GM21737 (cell line): ENCODE data around the gene IL17RC.
"Not testable (repeated sequence)": the region's sequence is repeated elsewhere in the genome, so short reads cannot be mapped to it uniquely, and the experiment has no call there.

ENCODE experiments used
- ATAC-seq: cut with Tn5 transposase; IDR thresholded peaks from one replicate; pipeline ENCODE4 v1.9.1; 2021; ENCODE audit warnings: mild to moderate bottlenecking, moderate library complexity; ENCODE audit not compliant: unreplicated experiment

Gene IL17RC

DNA sequence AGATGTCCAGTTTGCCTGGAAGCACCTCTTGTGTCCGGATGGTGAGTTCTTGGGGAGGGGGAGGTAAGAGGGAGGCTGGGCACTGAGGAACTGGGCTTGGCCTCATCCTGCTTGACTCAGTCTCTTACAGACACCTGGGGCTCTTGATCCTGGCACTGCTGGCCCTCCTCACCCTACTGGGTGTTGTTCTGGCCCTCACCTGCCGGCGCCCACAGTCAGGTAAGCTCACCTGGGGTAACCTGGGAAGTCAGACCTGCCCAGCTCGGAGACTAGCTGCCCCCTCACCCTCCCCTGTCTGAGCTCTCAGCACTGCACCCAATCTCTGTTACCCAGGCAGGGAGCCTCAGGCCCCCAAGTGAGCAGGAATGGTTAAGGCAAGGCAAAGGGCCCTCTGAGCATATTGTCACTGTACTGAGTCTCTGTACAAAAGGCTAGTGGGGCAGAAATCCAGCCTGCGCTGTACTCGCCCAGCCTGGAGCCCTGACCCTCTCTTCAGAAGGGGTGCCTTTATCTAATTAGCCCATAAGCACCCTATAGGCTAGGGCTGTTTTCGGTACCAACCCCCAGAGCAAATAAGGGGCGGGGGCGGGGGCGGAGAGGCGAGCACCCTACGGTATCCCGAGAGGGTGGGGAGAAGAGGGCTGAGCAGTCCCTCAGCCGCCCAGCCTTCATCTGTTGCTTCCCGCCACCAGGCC, 2.2 kb upstream of the IL17RC start:
- ATAC-seq: no peak

- ATAC-seq: no peak
Measured at GRCh38 chr3:9915254-9916141, 1.4 kb upstream of the IL17RC start.

DNA sequence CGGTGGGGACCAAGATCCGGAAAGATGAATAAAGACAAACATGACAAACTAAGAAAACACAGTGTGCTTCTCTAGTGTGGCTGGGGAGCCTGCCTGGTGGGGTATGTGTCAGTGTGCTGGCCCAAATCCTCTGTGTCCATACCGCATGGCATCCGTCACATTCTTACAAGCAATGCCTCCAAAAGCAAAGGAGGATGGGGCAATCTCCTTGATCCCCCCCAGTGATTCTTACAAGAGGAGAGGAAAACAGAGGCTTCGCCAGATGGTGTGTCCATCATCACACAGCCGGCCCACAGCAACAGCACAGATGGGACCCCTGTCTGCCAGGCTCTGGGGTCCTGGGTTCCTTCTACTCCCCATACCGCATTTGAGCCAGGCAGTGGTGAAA, 558 bp upstream of the IL17RC start:
- no peak for ATAC-seq

DNA sequence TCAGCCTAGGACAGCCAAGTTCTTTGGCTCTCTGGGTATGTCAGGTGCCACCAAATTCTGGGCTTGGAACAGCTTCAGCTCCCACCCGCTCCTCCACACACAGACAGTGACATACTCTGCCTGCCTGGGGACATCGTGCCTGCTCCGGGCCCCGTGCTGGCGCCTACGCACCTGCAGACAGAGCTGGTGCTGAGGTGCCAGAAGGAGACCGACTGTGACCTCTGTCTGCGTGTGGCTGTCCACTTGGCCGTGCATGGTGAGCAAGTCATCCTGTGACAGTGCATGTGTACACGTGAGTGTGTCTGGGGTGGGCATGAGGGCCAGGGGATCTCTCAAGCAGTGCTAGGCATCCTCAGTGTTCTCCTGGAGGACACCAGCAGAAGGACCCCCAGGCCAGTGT, 922 bp downstream of the IL17RC start:
- no peak for ATAC-seq

DNA sequence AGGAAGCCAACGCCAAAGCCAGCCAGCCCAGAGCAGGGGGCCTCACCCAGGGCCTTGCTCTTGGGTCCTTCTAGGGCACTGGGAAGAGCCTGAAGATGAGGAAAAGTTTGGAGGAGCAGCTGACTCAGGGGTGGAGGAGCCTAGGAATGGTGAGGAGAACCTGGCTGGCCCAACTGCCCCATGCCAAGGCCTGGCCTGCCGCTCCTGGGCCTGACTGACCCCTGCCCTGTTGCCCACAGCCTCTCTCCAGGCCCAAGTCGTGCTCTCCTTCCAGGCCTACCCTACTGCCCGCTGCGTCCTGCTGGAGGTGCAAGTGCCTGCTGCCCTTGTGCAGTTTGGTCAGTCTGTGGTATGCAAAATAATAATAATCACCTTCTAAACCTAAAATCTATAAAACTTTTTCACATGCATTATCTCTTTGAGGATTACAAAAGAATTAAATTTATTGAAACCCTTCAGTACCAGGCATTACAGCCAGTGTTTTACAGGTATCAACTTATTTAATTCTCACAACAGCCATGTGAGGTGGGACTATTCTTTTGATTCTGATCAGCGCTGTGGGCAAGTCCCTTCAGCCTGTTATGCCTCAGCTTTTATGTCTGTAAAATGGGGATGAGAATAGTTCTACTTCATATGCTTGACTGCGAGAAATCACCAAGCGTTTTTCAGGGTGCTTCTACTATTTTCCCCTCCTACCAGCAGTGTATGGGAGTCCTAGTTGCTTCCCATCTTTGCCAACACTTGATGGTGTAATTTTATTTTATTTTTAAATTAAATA, 1.6 kb downstream of the IL17RC start:
- no peak for ATAC-seq

DNA sequence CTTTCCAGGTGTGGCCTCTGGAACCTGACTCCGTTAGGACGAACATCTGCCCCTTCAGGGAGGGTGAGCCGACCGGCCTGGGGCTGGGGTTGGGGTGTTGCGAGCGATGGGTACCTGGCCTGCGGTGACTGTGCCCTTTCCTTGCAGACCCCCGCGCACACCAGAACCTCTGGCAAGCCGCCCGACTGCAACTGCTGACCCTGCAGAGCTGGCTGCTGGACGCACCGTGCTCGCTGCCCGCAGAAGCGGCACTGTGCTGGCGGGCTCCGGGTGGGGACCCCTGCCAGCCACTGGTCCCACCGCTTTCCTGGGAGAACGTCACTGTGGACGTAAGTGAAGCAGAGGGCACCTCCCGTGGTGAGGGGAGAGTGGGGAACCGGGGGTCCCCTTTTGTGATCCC, 11.3 kb downstream of the IL17RC start:
- ATAC-seq: no peak

DNA sequence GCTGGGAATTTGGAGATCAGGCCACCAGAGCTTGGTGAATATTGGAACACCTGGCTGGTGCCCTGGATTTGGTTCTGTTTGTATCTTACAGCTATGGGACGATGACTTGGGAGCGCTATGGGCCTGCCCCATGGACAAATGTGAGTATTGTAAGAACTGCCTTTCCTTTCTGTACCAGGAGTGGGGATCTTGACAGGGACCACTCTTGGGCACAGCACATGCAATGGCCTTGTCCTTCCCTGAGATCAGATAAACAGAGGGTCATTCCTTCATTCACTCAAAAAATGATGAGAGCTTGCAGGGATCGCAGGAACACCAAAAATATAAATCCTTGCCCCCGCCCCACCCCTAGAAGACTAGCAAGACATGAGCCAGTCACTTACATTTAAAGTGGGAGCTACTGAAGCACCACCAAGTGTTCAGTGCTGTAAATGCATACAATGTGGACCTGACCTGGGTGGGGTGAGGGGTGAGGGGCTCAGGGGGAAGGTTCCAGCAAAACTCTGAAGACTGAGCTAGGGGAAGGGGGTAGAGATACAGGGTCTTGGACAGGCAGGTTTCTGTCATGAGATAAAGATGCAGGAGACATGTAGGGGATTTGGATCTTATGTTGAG, 14.0 kb downstream of the IL17RC start:
- ATAC-seq: no peak

DNA sequence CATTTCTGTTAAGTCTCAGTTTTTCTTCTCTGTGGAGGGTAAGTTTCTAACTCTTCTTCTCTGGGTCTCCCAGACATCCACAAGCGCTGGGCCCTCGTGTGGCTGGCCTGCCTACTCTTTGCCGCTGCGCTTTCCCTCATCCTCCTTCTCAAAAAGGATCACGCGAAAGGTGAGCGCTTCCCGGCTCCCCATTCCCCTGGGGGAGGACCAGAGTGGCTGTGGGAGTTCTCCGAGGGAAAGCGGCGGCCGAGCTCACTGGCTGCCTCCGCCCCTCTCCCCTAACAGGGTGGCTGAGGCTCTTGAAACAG, 15.6 kb downstream of the IL17RC start:
- no peak for ATAC-seq

- ATAC-seq: peak; percentile 69
Measured at GRCh38 chr3:9932843-9933560, 16.1 kb downstream of the IL17RC start.

- peak; percentile 78 for ATAC-seq
Measured at GRCh38 chr3:9933561-9934234, 16.8 kb downstream of the IL17RC start, which contains the start of gene CRELD1. CRELD1 (plus strand) TSS chr3:9933834; CDS start chr3:9934439, 605 bp downstream.

DNA sequence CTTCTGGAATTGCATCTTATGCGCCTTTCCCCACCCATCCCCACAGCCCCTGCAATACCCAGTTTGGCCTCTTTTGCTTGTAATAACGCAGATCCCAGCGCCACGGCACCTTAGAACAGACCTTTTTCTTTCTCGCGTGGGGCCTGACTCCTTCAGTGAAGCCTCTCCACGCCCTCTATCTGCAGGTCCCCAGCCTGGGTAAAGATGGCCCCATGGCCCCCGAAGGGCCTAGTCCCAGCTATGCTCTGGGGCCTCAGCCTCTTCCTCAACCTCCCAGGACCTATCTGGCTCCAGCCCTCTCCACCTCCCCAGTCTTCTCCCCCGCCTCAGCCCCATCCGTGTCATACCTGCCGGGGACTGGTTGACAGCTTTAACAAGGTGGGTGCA, 17.3 kb downstream of the IL17RC start:
- no peak for ATAC-seq

DNA sequence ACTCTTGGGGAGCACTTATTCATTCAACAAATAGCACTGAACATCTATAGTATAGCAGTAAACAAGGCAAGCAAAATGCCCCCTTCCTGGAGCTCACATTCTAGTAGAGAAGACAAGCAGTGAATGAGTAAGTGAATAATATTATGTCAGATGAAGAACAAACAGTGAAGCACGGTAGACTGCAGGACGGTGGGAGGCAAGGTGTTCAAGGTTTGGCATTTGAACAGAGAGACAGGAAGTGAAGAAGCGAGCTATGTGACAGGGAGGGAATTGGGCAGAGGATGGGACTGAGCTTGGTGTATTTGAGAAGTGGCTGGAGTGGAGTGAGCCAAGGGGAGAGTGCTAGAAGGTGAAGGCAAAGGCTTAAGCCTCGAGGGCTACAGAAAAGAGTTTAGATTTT, 18.1 kb downstream of the IL17RC start:
- ATAC-seq: no peak

- ATAC-seq: no peak
Measured at GRCh38 chr3:9935966-9936510, 19.1 kb downstream of the IL17RC start.

DNA sequence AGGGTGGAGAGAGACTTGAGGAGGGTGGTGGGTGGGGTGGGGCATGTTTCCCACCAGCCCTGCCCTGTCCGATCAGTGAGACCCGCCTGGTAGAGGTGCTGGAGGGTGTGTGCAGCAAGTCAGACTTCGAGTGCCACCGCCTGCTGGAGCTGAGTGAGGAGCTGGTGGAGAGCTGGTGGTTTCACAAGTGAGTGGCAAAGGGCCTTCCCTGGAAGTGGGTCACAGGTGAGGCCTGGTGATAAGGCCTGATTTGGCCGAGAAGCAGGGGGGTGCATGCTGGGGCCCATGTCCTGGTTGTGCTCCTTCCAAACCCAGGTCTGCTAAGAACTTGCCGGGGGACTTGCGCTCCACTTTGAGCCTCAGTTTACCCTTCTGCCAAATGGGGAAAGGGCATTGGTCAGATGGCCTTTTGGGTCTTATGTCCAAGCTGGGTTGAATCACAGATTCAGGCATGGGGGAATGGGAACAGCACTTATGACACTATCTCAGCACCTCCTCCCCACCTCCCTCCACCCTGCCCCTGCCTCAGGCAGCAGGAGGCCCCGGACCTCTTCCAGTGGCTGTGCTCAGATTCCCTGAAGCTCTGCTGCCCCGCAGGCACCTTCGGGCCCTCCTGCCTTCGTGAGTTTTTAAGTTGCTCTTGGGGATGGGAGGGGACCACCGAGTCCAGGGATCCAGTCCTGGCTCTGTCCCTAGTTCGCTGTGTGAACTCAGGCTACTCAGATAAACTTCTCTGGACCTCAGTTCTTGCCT, 20.8 kb downstream of the IL17RC start:
- no peak for ATAC-seq

DNA sequence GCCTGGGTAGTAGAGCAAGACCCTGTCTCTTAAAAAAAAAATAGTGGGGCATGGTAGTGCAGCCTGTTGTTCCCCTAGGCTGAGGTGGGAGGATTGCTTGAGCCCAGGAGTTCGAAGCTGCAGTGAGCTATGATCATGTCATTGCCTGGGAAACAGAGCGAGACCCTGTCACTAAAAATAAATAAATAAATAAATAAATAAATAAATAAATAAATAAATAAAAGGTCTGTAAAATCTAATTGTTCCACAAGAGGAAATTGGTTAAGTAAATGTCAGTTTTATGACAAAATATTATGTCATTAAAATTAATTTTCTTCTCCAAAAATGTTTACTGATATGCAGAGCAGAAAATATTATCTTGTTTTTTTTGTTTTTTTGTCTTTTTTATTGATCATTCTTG, 22.1 kb downstream of the IL17RC start:
- ATAC-seq: no peak

DNA sequence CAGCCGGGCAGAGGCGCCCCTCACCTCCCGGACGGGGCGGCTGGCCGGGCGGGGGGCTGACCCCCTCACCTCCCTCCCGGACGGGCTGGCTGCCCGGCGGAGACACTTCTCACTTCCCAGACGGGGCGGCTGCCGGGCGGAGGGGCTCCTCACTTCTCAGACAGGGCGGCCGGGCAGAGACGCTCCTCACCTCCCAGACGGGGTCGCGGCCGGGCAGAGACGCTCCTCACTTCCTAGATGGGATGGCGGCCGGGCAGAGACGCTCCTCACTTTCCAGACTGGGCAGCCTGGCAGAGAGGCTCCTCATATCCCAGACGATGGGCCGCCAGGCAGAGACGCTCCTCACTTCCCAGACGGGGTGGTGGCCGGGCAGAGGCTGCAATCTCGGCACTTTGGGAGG, 23.0 kb downstream of the IL17RC start:
- ATAC-seq: not testable (repeated sequence)

DNA sequence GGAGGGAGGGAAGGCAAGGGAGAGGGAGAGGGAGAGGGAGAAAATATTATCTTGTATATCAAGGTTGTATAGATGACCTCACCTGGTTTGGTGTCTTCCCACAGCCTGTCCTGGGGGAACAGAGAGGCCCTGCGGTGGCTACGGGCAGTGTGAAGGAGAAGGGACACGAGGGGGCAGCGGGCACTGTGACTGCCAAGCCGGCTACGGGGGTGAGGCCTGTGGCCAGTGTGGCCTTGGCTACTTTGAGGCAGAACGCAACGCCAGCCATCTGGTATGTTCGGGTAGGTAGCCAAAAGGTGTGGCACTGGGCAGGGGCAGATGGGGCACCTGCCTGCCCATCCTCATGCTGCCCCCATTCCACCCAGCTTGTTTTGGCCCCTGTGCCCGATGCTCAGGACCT, 23.8 kb downstream of the IL17RC start:
- no peak for ATAC-seq

GRCh38 chr3:9942164-9942563, 25.3 kb downstream of the IL17RC start:
- no peak for ATAC-seq
